B cell (primary cell): ENCODE results near the gene EVI5L. TPM values are rescaled to one million over a fixed set of nuclear protein-coding genes. Genes with fewer than 3 reads are reported as not detected.

ENCODE experiments used
- ATAC-seq: fragments of 200-7000 bp; cut with Tn5 transposase; one replicate; pipeline ENCODE4 v1.10.0; 2021; ENCODE audit warnings: low read depth, mild to moderate bottlenecking, moderate number of reproducible peaks, moderate library complexity
- CTCF ChIA-PET: fragments of 350-600 bp; sonication (Branson Sonifier 250); formaldehyde crosslinking; loops from one replicate; lab custom pipeline; 2021; ENCODE audit warnings: antibody characterized with exemption, inconsistent platforms; lab: Charles Lee
- POLR2A ChIA-PET: fragments of 350-600 bp; sonication (Branson Sonifier 250); formaldehyde crosslinking; loops from one replicate; lab custom pipeline; 2021; ENCODE audit warnings: antibody characterized with exemption; lab: Charles Lee
- DNase-seq: peaks from one replicate; pipeline ENCODE4 v3.0.0; 2013
- H2AFZ ChIP-seq: 2 replicates; pipeline ENCODE4 v1.6.1; 2012; ENCODE audit warnings: mild to moderate bottlenecking, low read depth, low read length; ENCODE audit not compliant: insufficient read depth, poor library complexity, severe bottlenecking
- H3K27ac ChIP-seq, 2 donors: 1 replicate in 1 of 2; 2 replicates in 1 of 2; pipeline ENCODE4 v1.5.1; 2012 to 2013; ENCODE audit warnings: low read length in 2 of 2, mild to moderate bottlenecking in 2 of 2, moderate library complexity in 1 of 2
- H3K27me3 ChIP-seq, 4 experiments: fragments of 200-600 bp in 1 of 4; sonication (generic) in 1 of 4; replicated peaks in 1 of 4; 1 replicate in 2 of 4; 2 replicates in 2 of 4; pipeline versions ENCODE4 v1.6.1 to v1.7.0; 2013 to 2016; ENCODE audit warnings: low read length in 3 of 4, mild to moderate bottlenecking in 2 of 4, mixed read lengths in 1 of 4, moderate library complexity in 1 of 4; ENCODE audit not compliant: insufficient read depth in 4 of 4, control insufficient read depth in 3 of 4; ENCODE audit errors: control extremely low read depth in 1 of 4
- H3K36me3 ChIP-seq, 2 experiments: replicated peaks in 1 of 2; 1 replicate in 1 of 2; 2 replicates in 1 of 2; pipeline versions ENCODE4 v1.6.1 to v1.7.1; 2013; ENCODE audit warnings: low read length in 1 of 2; ENCODE audit not compliant: insufficient read depth in 2 of 2, control insufficient read depth in 1 of 2; ENCODE audit errors: control extremely low read depth in 1 of 2, extremely low read depth in 1 of 2
- H3K4me1 ChIP-seq, 2 donors: fragments of 200-600 bp in 1 of 2; sonication (generic) in 1 of 2; 1 replicate in 1 of 2; 2 replicates in 1 of 2; pipeline versions ENCODE4 v1.5.1 to v1.6.1; 2013 to 2017; ENCODE audit warnings: low read length in 2 of 2; ENCODE audit not compliant: control insufficient read depth in 2 of 2, insufficient read depth in 2 of 2
- H3K4me2 ChIP-seq: replicated peaks from 2 replicates; pipeline ENCODE3; 2012; ENCODE audit warnings: mild to moderate bottlenecking, low read depth, low read length; ENCODE audit not compliant: poor library complexity, severe bottlenecking
- H3K4me3 ChIP-seq, 5 experiments: fragments of 200-600 bp in 1 of 5; sonication (generic) in 1 of 5; 1 replicate in 3 of 5; 2 replicates in 2 of 5; pipeline versions ENCODE4 v1.5.1 to v1.7.0; 2011 to 2016; ENCODE audit warnings: low read length in 4 of 5, mild to moderate bottlenecking in 4 of 5, low read depth in 2 of 5, control low read depth in 1 of 5, moderate library complexity in 1 of 5; ENCODE audit not compliant: insufficient read depth in 1 of 5; ENCODE audit errors: control extremely low read depth in 1 of 5, extremely low read depth in 1 of 5
- H3K79me2 ChIP-seq: fragments of 200-600 bp; sonication (generic); one replicate; pipeline ENCODE4 v1.6.0; 2016; ENCODE audit warnings: low read length; ENCODE audit not compliant: control insufficient read depth, insufficient read depth
- H3K9ac ChIP-seq: fragments of 200-600 bp; sonication (generic); 2 replicates; pipeline ENCODE4 v1.6.1; 2017; ENCODE audit warnings: mild to moderate bottlenecking, low read length, moderate library complexity
- H3K9me3 ChIP-seq, 3 donors: one replicate each; pipeline versions ENCODE4 v1.6.1 to v1.7.1; 2013; ENCODE audit warnings: low read length in 2 of 3; ENCODE audit not compliant: control insufficient read depth in 2 of 3, insufficient read depth in 1 of 3; ENCODE audit errors: control extremely low read depth in 1 of 3
- H4K20me1 ChIP-seq: 2 replicates; pipeline ENCODE4 v1.6.0; 2012; ENCODE audit warnings: mild to moderate bottlenecking, low read length; ENCODE audit not compliant: insufficient read depth, control insufficient read depth, poor library complexity, severe bottlenecking
- H3K27ac Mint-ChIP-seq: one replicate; pipeline ENCODE4 v1.8.0; 2021; ENCODE audit warnings: mixed read lengths
- H3K27me3 Mint-ChIP-seq: one replicate; pipeline ENCODE4 v1.8.0; 2021; ENCODE audit warnings: mixed read lengths
- H3K4me1 Mint-ChIP-seq: one replicate; pipeline ENCODE4 v1.8.0; 2021; ENCODE audit warnings: mixed read lengths
- H3K4me3 Mint-ChIP-seq: one replicate; pipeline ENCODE4 v1.8.0; 2021; ENCODE audit warnings: mixed read lengths
- H3K9me3 Mint-ChIP-seq: one replicate; pipeline ENCODE4 v1.8.0; 2022; ENCODE audit warnings: mixed read lengths; ENCODE audit not compliant: insufficient read depth
- CTCF ChIP-seq: fragments of 200-600 bp; IDR thresholded peaks from one replicate; pipeline ENCODE4 v1.8.0; 2022; ENCODE audit warnings: antibody characterized with exemption, mild to moderate bottlenecking
- EZH2 ChIP-seq: IDR thresholded peaks from 2 replicates; pipeline ENCODE4 v1.6.1; 2012; ENCODE audit warnings: borderline replicate concordance, low read depth, mild to moderate bottlenecking, moderate library complexity, low read length; ENCODE audit not compliant: insufficient read depth, poor library complexity, severe bottlenecking
- WGBS: methylation state at CpG from one replicate; pipeline ENCODE4 v1.1.5; 2013; ENCODE audit warnings: missing lambda C conversion rate; ENCODE audit not compliant: insufficient coverage; 5-methylcytosine and 5-hydroxymethylcytosine counted together
- intact Hi-C: fragments of 100-400 bp; cut with micrococcal nuclease; formaldehyde crosslinking; loops from one replicate; pipeline ENCODE4 v1.10.0; 2022
- polyA plus RNA-seq: library from polyadenylated mRNA; depleted of rRNA; stranded (reverse); fragments of >200 nt; gene quantifications from 2 replicates; pipeline ENCODE4 v1.2.3, GENCODE V29; 2012
- total RNA-seq, 2 donors: library from RNA; stranded (reverse); fragments of 120-200 nt in 1 of 2; gene quantifications; 1 replicate in 1 of 2; 2 replicates in 1 of 2; pipeline versions ENCODE4 v1.2.3 to v1.2.4, GENCODE V29; 2013 to 2022

Gene EVI5L
- total and polyA plus RNA-seq, 2 donors (not counting 1 experiment from before 2014, with no cell fraction given) = 7.9 to 11.8 TPM

DNA sequence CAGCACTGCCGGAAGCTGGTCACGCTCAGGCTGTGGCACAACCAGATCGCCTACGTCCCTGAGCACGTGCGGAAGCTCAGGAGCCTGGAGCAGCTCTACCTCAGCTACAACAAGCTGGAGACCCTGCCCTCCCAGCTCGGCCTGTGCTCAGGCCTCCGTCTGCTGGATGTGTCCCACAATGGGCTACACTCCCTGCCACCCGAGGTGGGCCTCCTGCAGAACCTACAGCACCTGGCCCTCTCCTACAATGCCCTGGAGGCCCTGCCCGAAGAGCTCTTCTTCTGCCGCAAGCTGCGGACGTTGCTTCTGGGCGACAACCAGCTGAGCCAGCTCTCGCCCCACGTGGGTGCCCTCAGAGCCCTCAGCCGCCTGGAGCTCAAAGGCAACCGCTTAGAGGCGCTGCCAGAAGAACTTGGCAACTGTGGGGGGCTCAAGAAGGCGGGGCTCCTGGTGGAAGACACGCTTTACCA is 70.4 kb downstream of the EVI5L start:
- Histone ChIP-seq H2AFZ (no peak overlapping the region), H3K79me2 (peaks cover 22% of the 10 kb centered on the region), H3K4me3 (no peak overlapping the region), H3K9me3 (peaks cover 0 to 7% (median 0%) of the 10 kb centered on the region in 3 donors), H3K27me3 (peaks cover 0 to 2% (median 1%) of the 10 kb centered on the region in 4 experiments), H3K4me2 (no peak overlapping the region), H4K20me1 (peaks cover 14% of the 10 kb centered on the region), H3K4me1 (peaks cover 18 to 21% of the 10 kb centered on the region in 2 donors), H3K36me3 (no peaks in the 10 kb centered on the region), H3K9ac (no peak overlapping the region), H3K27ac (no peak overlapping the region)
- intact Hi-C loops = no loop called here
- Mint-ChIP-seq H3K27me3 (peaks cover 3% of the 10 kb centered on the region), H3K9me3 (no peaks in the 10 kb centered on the region), H3K4me1 (peaks cover 23% of the 10 kb centered on the region), H3K27ac (no peak overlapping the region), H3K4me3 (no peak overlapping the region)
- DNase-seq (no peak), ATAC-seq (no peak)
- 91% methylated on average over 21 of the region's 21 CpGs for WGBS
- TF ChIP-seq CTCF = no peak
- TF ChIP-seq EZH2 = no peak
- ChIA-PET POLR2A (no interaction called here), CTCF (interaction anchor here (0.9 to 1.8 kb wide), 3 partner anchors 24 to 344 kb away, joined by 3 to 4 read pairs (median 4); no protein-coding TSS in a partner anchor)

DNA sequence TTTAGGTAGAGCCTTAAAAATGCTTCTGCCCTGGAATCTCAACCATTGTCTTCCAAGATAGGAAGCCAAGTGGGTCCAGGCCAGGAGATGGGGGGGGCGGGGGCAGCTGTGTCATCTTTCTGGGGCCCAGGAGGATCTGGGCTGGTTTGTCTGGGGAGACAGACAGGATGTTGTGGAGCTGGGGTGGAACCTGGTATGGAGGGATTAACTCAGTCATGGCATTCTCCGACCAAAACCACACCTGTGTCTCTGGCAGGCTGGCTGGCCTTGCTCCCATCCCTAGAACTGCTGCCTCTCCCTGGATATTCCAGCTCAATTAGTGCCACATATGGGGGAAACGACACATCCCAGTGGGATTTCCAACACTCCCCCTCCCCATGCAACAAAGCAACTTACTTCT is 70.9 kb downstream of the EVI5L start:
- no peaks in the 10 kb centered on the region for H3K9me3 Mint-ChIP-seq

More for the DNA sequence above, 70.9 kb downstream of the EVI5L start:
- Histone ChIP-seq H3K27me3 (no peaks in the 10 kb centered on the region), H3K27ac (no peak overlapping the region), H3K4me2 (no peak overlapping the region), H3K4me3 (no peak overlapping the region), H3K9me3 (peaks cover 0 to 7% (median 0%) of the 10 kb centered on the region in 3 donors), H3K9ac (no peak overlapping the region), H4K20me1 (peaks cover 18% of the 10 kb centered on the region), H3K79me2 (peaks cover 27% of the 10 kb centered on the region), H3K4me1 (peaks cover 20 to 21% of the 10 kb centered on the region in 2 donors), H3K36me3 (peaks cover 0 to 5% of the 10 kb centered on the region in 2 experiments), H2AFZ (no peak overlapping the region)
- POLR2A ChIA-PET = no interaction called here
- no peak for DNase-seq
- no peak overlapping the region for H3K4me3 Mint-ChIP-seq
- intact Hi-C loops = no loop called here
- 100% methylated on average over 2 of the region's 3 CpGs for WGBS
- no peak for ATAC-seq
- peaks cover 28% of the 10 kb centered on the region for H3K4me1 Mint-ChIP-seq
- CTCF ChIA-PET = interaction anchor here (1.0 to 1.8 kb wide), 3 partner anchors 25 to 102 kb away, joined by 4 read pairs; no protein-coding TSS in a partner anchor
- H3K27me3 Mint-ChIP-seq = peaks cover 3% of the 10 kb centered on the region
- H3K27ac Mint-ChIP-seq = no peak overlapping the region
- no peak for TF ChIP-seq EZH2
- TF ChIP-seq CTCF = no peak
